Subcutaneous adipose tissue (tissue), 4 donors: ENCODE data around the gene FXYD7. TPM values are rescaled to one million over a fixed set of nuclear protein-coding genes. Genes with fewer than 3 reads are reported as not detected.

Experiments
- CTCF ChIP-seq: fragments of 450-650 bp; IDR thresholded peaks from one replicate; pipeline ENCODE4 v1.5.1; 2016; ENCODE audit warnings: low read depth, mild to moderate bottlenecking, control low read depth, antibody characterized with exemption, moderate library complexity
- total RNA-seq, 4 donors: library from RNA; depleted of rRNA; stranded (reverse); fragments of >200 nt; gene quantifications; one replicate each; pipeline ENCODE4 v1.1.0, GENCODE V29; 2016

The FXYD7 gene
- total RNA-seq, 4 donors from 2014 or later = 1.1 TPM; not detected in 3

- no peak for TF ChIP-seq CTCF
Observed at GRCh38 chr19:35106291-35106583, 36.8 kb upstream of the FXYD7 start.

GRCh38 chr19:35106898-35107541 lies 36.0 kb upstream of the FXYD7 start:
- no peak for TF ChIP-seq CTCF

GRCh38 chr19:35107545-35107944 lies 35.5 kb upstream of the FXYD7 start:
- TF ChIP-seq CTCF = no peak

GRCh38 chr19:35108730-35109129 lies 34.3 kb upstream of the FXYD7 start:
- no peak for TF ChIP-seq CTCF

GRCh38 chr19:35109395-35110112 lies 33.5 kb upstream of the FXYD7 start:
- TF ChIP-seq CTCF = no peak

GRCh38 chr19:35110974-35111373 lies 32.1 kb upstream of the FXYD7 start:
- TF ChIP-seq CTCF = no peak

- no peak for TF ChIP-seq CTCF
Observed at GRCh38 chr19:35112995-35113688, 29.9 kb upstream of the FXYD7 start.
